ENCODE measurements around the gene RHOC. TPM values are rescaled to one million over a fixed set of nuclear protein-coding genes. Genes with fewer than 3 reads are reported as not detected.
A peak's percentile ranks its signal among the peaks of the same experiment; 100 is the strongest.

Gene RHOC
- total and polyA plus RNA-seq, 2 donors (not counting 1 experiment from before 2014, with no cell fraction given) = 21.0 to 28.3 TPM

- Histone ChIP-seq H4K20me1 (ENCODE audit: control insufficient read depth, insufficient read depth, low read length, poor library complexity, severe bottlenecking) (no peaks in the 10 kb centered on the region), H3K4me1 (ENCODE audit: control insufficient read depth in 2 of 2, insufficient read depth in 2 of 2, low read length in 2 of 2) (peaks cover 26 to 47% of the 10 kb centered on the region in 2 donors), H2AFZ (ENCODE audit: insufficient read depth, low read depth, low read length, poor library complexity, severe bottlenecking) (peak within 1 kb of the TSS; percentile 74), H3K27me3 (replicated peaks in 1 of 4; ENCODE audit: control extremely low read depth in 1 of 4, control insufficient read depth in 3 of 4, insufficient read depth in 4 of 4, low read length in 3 of 4) (peaks cover 0 to 16% (median 7%) of the 10 kb centered on the region in 4 experiments), H3K9ac (ENCODE audit: low read length) (peak within 1 kb of the TSS; percentile 74), H3K79me2 (ENCODE audit: control insufficient read depth, insufficient read depth, low read length) (no peaks in the 10 kb centered on the region), H3K27ac (ENCODE audit: low read length in 2 of 2) (peak within 1 kb of the TSS; percentile 25 to 59), H3K4me3 (ENCODE audit: control extremely low read depth in 1 of 5, extremely low read depth in 1 of 5, insufficient read depth in 1 of 5, low read depth in 2 of 5, low read length in 4 of 5) (peak within 1 kb of the TSS; percentile 62 to 82 (median 72)), H3K4me2 (replicated peaks; ENCODE audit: low read depth, low read length, poor library complexity, severe bottlenecking) (peak within 1 kb of the TSS; percentile 100), H3K36me3 (replicated peaks in 1 of 2; ENCODE audit: control extremely low read depth in 1 of 2, control insufficient read depth in 1 of 2, extremely low read depth in 1 of 2, insufficient read depth in 2 of 2, low read length in 1 of 2) (no peaks in the 10 kb centered on the region), H3K9me3 (ENCODE audit: control extremely low read depth in 1 of 3, control insufficient read depth in 2 of 3, insufficient read depth in 1 of 3, low read length in 2 of 3) (no peaks in the 10 kb centered on the region)
- peak within 1 kb of the TSS; percentile 85 for H3K27ac Mint-ChIP-seq
- ChIA-PET POLR2A (interaction anchor here (0.6 to 1.8 kb wide), 9 partner anchors 11 to 358 kb away, joined by 3 to 4 read pairs (median 3); partner anchors contain the start of genes CAPZA1, LRIG2, MOV10 and ST7L), CTCF (interaction anchor here (0.7 to 9.7 kb wide), 41 partner anchors 8 to 1568 kb away, joined by 3 to 109 read pairs (median 5); partner anchors contain the start of genes AP4B1, CTTNBP2NL, LRIG2 and MOV10)
- DNase-seq (peak; percentile 97), ATAC-seq (ENCODE audit: low read depth) (peak; percentile 86)
- WGBS (ENCODE audit: insufficient coverage) = under 1% methylated on average over 51 of the region's 51 CpGs
- peaks cover 15% of the 10 kb centered on the region for H3K27me3 Mint-ChIP-seq
- intact Hi-C loops (cut with micrococcal nuclease) = loop anchor here (1.0 to 10.0 kb wide), 15 partner anchors 8 to 1999 kb away; partner anchors contain the start of genes AP4B1, CAPZA1, DCLRE1B and LRIG2
- H3K4me3 Mint-ChIP-seq = peak within 1 kb of the TSS; percentile 93
- H3K4me1 Mint-ChIP-seq = peaks cover 25% of the 10 kb centered on the region
- H3K9me3 Mint-ChIP-seq (ENCODE audit: insufficient read depth) = no peaks in the 10 kb centered on the region
- TF ChIP-seq CTCF (IDR thresholded peaks at IDR 0.05) (no peak), EZH2 (IDR thresholded peaks at IDR 0.05; ENCODE audit: borderline replicate concordance, insufficient read depth, low read depth, low read length, poor library complexity, severe bottlenecking) (no peak)
Measured at GRCh38 chr1:112715264-112716053, 8.5 kb upstream of the RHOC start, which contains the start of gene PPM1J. Gene PPM1J (minus strand): TSS chr1:112715332. CDS start chr1:112715301, 31 bp downstream.

All from B cell (primary cell).